GM18873 (cell line): ENCODE measurements around the gene FAM107B.

ENCODE experiments used
- ATAC-seq: cut with Tn5 transposase; IDR thresholded peaks from one replicate; pipeline ENCODE4 v1.9.1; 2021; ENCODE audit warnings: mild to moderate bottlenecking, moderate library complexity, moderate number of reproducible peaks; ENCODE audit not compliant: unreplicated experiment, low FRiP score

Gene FAM107B

DNA sequence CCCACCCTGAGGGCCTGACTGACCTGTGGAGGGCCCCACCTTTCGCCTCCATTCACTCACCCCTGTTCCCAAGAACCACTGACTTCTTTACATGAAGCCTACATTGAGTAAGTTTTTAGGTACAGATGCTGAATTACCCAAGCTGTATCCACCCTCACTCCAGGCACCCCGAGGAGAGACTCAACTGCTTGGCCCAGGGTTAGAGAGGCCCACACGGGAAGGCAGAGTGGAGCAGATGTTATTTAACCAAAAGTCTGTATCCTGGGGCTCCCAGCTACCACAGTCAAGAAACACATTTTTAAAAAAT, 230.8 kb downstream of the FAM107B start:
- ATAC-seq, result no peak

DNA sequence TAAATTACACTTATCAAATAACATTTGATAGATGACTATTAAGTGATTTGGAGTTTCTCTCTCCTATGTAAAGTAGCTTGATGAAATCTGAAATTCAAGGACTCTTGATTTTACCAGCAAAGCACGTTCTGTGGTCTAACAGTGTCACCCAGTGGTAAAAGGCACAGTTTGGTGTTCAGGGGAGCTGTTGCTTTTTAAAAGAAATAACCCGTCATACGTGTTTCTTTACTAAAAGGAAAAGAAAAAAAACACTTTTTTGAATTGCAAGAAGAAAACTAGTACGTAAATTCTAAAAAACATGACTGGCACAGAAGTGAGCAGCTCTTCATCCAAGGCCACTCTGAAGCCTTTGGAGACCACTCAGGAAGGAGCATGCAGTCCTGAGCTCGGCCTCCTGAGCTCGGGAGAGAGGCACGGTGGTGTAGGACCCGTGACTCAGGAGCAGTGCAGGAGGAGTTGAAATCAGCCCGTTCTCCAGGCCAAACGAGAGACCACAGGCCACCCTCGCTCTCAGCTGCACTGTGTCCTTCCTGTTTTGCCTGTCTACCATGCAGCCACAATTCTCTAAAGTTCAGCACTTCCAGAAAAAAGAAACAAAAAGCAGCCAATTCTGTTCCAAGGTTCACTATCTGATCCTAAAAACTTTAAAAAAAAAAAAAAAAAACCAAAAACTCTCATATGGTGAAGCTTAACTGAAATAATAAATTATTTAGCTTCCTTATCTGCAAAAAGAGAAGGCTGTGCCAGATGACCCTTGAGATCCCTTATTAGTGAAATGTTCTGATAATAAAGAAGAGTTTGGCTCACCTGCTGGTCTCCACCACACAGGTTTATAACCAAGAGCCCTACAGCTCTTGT, 231.4 kb downstream of the FAM107B start:
- ATAC-seq, result no peak

DNA sequence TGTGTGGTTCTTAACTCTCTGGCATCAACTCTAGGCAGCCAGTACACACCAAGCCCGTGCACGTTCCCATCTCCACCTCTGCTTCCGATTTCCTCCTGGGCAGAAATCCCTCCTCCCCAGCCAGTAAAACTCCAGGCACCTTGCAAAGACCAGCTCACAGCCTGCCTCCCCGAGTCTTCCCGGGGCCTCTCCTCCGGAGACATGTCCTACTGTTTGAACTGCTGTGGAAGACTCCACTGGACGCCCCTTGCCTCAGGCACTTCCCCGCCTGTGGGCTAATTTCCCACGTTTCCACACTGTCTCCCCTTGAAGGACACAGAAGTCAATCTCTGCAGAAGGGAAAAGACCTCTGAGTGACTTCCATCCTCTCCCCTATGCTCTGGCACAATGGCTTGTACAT, 233.3 kb downstream of the FAM107B start:
- ATAC-seq, result no peak

DNA sequence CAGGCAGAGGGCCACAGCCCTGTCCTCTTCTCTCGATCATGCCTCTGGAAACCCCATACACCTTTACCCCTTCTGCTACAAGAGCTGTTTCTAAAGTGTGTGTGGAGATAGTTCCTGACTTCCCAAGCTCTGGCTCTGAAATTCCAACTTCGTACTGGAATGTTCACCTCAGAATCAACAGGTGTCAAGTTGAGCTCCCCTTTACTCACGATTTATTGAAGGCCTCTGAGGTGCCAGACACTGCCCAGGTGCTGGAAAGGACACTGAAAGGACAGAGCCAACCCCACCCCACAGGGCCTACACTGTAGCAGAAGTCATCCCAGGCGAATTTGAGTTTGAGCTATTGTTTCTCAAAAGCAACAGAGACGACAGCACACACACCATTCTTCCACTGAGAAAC, 234.1 kb downstream of the FAM107B start:
- ATAC-seq, result no peak

DNA sequence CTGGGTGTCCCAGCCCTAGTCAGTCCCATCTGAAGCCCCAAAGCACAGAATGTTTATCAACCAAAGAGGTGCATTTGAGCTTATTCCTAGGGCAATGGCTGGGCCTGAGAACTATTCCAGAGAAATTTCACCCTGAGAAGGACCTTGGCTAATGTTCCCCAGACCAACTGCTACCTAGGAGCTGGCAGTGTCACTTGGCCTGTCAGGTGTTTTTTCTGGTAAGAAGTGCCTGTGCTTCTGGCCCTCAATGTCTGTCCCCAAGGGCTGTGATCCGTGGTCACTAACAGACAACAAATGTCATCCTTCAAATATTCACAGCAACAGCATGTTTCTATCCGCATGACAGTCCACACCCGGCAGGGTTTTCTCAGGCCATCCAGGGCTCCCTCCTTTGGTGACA, 234.6 kb downstream of the FAM107B start:
- no peak for ATAC-seq

DNA sequence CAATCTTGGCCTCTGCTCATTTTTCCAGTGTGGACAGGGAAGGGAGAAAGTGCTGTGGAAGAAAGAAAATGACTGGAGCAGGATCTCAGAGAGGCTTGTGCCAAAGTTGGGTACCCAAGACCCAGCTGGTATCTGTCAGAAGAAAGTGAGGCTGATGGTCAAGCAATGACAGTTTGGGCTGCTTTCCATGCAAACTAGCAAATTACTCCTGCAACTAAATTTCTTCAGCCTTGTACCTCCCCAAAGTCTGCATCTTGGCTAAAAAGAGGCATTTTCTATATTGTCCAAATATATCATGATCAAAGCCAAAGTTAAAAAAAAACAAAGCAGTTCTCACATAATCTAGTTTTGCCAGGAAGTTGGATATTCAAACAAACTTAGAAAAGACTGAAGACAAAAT, 235.5 kb downstream of the FAM107B start:
- ATAC-seq, result no peak

DNA sequence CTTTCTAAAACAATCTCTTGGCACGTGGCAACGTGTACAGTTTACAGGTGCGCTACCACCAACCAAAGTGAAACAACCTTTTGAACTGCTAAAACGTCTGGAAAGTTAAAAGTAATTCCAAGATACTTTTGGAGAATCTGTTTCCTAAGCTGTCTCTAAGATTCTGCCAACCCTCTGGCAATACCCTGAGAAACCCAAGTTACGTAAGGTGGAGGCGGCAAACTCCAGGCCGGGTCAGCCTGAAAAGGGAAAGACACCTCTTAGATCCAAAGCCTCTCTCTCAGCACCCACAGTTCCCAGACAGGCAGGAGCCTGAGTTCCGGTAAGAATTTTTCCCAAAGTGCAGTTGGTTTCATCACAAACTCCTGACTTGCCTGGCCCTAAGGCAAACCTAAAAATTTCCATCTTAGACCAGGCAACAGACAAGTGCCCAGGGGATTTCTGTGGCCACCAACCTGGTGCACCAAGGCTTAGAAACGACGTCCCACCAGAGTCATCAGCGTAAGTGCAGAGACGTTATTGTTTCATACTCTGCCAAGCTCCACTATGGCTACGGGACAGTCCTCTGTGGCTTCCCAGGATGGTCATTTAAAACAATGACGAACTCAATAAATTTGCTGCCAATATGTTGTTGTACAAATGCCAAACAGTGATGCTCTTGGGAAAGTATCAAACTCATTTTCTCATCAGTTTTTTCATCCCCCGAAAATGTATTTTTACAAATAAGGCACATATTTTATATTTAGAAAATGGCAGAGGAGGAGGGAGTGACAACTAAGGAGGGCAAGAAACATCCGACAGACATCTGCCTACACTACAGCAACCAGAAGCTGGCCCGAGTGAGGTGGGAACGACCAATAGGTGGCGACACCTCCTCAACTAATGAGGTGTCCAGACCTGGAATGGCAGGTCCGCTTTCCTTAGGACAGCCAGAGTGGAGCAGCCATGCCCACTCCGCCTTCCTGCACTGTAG, 238.2 kb downstream of the FAM107B start:
- ATAC-seq, result no peak

DNA sequence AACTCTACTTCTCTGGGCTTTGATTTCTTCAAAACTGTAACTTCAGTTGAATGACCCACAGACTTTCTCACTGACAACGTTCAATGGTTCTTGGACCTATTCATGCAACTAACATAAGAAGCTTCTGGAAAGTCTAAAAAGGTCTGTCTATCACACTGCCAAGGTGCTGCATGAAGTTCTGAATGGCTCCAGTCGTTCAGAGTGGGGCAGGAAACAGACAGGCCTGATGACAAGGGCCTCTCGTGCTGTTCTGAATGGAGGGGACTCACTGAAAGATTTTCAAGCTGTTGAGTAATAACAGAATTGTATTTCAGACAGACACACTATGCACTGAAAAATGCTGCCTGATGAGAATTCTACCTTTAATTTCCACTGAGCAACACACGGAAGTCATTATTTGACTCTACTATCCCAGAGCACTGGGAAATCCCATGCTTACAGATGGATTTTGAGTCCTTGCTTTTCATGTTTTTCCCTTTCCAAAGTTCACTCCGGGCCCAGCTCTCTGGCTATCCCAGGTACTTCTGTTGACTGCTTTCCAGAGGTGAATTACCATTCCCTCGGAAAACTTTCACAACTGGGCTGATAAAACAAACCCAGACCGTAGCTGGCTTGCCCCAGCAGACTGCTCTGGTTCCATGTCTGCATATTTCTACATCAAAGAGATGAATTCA, 239.1 kb downstream of the FAM107B start:
- no peak for ATAC-seq

DNA sequence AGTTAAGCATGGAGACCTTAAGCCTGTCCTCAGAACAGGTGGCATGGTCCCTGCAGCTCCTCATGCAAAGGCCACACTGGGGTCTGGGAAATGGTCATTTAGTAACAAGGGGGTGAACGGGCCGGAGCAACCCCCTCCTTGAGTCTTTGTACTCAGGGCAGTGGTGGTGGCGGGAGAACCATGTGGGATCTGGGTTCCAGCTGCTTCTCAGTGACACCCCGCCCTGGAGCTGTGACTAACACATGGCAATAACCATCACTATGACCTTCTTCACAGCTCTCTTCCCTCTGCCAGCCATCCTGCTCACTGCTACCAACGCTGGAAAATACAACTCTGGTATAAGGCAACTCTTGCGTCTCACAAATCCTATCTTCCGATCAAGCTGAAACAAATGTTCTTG, 240.5 kb downstream of the FAM107B start:
- ATAC-seq, result no peak

DNA sequence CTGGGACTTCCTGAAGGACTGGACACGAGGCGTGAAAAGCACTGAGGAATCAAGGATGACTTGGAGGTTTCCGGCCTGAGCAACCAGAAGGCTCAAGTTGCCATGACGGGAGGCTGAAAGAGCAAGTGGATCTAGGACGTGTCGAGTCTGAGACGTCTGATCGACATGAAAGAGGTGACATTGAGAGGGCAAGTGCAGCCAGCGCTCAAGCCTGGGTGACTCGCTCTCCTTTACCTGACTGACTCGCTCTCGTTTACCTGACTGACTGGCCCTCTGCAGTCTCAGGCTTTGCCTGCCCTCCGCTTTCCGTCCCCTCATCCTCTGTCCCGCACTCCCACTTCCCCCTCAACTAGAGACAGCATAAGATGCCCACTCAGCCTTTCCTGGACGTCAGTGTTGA, 241.4 kb downstream of the FAM107B start:
- no peak for ATAC-seq

DNA sequence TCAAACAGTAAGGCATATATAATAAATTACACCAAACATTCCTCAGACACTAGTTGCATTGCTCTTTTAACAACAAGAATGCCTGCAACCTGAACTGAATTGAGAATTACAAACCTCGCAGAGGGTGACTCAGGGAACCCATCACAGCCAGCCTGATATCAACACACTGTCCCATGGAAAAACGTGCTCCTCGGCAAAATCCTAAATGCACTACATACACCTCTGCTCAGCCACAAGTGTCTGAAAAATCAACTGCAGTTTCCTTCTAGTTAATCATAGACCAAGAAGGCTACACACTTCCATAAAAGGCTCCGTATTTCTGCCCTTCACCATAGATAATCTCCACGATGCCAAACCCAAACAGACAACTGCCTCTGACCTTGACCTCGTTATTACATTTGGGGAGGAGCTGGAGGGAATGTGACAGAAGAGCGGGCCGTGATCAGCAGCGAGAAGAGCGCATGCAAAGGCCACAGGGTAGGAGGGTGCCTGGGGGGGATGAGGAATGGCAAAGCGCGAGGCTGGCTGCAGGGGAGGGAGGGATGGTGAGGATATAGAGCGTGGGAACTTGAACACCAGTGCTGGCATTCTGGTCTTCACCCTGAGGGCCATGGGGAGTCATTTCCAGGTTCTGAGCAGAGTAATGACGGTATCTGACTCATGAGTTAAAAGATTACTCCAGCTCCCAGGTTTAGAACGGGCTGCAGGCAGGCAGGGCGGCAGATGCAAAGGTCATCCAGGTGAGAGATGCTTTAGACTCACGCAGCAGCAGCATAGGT, 242.0 kb downstream of the FAM107B start:
- no peak for ATAC-seq

DNA sequence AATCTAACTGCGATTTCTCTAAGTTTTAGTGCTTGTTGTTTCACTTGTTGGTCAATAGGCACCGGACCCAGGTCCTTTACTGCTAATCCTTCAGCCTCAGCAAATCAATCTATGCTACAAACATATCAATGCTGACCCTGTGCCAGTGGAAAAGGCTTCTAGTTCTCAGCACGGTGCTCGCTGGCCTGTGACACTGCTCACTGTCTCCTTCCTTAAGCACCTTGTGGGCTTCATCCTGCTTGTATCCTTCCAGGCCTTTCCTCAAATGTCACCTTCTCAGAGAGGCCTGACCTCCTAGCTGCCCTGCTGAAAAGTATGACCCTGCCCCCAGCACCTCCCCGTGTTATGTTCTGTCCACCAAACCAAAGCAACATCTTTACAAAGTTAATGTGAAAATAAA, 242.7 kb downstream of the FAM107B start:
- ATAC-seq, result no peak

DNA sequence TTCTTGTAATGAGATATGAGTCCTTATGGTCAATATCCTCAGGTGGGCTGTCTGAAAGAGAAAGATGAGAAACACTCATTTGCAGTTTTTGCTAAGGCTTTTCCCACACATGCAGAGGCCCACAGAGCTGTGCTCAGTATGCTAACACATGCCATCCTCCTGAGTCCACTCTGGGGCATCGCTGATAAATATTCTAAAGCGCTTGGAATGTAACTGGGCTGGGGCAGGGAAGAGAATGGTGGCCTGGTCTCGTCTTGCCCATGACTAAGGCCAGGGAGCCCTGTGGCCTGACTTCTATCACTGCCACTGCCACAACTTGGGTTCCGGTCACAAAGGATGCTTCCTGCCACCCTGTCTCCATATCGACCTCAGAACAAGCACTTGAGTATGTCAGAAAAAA, 244.2 kb downstream of the FAM107B start:
- no peak for ATAC-seq

DNA sequence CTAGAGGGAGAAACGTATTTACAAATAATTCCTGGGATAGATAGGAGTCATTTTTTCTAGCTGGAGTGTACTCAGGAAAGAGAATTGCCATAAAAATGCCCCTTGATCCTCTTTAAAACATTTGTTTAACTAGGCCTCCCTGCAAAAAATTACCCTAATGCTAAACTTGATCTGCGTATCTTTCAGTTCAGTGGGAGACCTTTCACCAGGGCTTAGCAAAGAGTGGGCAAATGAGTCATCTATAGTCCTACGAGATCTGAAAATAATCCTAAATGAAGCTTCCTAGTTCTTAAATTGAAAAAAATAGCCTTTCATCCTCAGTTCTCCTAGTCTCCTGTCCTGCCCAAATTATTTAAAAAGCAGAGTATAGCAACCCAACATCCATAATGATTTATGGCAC, 245.3 kb downstream of the FAM107B start:
- no peak for ATAC-seq

DNA sequence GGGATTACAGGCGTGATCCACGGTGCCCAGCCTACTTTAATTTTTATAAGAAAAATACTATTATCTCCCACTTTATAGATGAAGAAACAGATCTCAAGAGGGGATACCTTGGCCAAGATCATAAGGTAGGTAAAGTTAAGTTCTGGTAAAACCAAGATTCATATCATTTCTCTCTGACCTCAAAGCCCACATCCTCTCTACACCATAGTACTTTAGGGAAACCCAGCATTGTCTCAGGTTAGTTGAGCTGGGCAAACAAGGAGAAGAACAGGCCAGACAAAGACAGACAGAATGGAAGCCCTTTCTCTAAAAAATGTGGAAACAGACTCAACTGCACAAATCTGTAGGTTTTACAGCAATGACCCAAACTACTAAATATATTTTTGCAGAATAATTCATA, 246.2 kb downstream of the FAM107B start:
- no peak for ATAC-seq

DNA sequence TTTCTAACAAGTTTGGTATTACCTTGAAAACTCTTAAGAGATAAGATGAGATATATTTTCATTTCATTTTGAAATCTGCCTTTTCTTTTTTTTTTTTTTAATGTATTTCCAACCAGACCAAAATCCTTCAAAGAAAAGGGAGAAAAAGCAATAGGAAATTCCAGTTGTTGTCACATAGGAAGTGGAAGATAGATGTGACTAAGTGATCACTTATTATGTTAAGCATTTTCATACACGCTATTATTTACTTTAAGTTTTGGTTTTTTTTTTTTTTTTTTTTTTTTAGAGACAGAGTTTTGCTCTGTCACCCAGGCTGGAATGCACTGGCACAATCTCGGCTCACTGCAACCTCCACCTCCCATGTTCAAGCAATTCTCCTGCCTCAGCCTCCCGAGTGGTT, 246.8 kb downstream of the FAM107B start:
- no peak for ATAC-seq

DNA sequence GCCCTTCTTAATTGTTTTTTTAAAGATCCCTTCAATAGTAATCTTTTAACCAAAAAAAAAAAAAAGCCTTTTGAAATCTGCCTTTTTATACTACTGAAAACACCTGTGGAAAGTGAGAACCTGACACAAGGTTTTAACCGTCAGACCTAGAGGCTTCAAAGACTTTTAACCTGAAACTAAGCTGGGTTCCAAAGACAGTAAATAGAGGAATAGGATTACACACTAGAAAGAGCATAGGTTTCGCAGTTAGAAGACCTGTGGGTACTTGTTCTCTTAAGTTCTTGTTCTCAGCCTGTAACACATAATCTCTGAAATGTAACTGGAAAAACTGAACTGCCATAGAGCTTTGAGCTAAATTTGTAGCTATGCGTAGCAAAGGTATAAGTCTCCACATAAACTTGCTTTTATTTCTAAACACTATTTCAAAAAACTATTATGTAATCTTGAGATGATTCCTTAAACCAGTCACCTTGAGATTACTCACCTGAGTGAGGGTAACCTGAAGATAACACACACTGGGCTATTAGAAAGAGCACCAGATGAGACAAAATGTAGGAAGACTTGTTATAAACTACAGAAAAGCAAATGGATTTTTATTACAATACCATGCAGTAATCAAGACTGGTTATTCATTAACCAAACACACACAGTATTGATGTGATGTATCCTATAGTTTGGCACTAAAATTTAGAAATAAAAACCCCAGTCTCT, 247.4 kb downstream of the FAM107B start:
- ATAC-seq, result no peak

DNA sequence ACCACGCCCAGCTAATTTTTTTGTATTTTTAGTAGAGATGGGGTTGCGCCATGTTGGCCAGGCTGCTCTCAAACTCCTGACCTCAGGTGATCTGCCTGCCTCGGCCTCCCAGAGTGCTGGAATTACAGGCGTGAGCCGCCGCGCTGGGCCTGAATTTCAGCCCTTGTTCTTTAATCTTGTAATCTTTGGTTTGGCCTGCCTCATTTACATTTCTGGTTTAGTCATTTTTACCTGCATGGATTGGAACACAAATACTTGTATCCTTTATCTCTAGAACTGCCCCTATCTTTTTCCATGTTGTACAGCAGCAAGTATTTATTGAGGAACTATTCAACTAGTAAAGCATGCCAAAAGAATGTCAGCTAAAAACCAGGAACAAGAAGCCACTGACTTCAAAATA, 248.4 kb downstream of the FAM107B start:
- no peak for ATAC-seq

DNA sequence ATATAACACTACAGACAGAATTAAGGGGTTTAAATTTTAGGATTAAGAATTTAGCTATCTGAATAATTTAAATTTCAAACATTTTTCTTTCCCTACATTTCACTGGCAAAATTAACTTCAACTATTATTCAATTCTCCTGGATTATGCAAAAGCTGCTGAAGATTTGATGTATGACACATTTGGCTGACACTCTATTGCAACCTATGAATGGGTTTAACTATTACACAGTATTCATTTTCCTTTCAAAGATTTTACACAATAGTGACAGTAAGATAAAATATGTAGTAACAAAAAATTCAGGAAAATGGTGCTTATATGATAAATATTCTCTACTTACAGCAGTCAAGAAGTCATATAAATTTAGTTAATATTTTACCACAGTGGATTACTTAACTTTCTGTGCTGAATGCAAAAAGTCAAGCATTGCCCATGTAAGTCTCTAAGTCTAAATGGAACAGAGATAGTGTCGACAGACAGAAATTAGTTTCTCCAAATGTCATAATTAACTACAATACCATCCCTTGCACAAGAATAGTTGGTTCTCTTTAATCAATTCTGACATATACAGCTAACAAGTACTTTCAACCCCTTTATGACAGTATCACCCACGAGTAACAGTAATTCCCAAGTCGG, 249.9 kb downstream of the FAM107B start:
- no peak for ATAC-seq
